Astrocyte of the spinal cord (primary cell): ENCODE results near the gene ARHGEF1.

ENCODE experiments used
- DNase-seq: peaks from one replicate; pipeline ENCODE4 v3.0.0; 2011; ENCODE audit warnings: low read depth, low spot score
- H3K4me3 ChIP-seq: 2 replicates; pipeline ENCODE4 v1.5.1; 2011; ENCODE audit warnings: low read depth, mild to moderate bottlenecking, low read length, moderate library complexity
- in situ Hi-C: cut with HindIII; loops from 2 replicates; pipeline ENCODE4 v1.10.0; 2017; ENCODE audit warnings: low sequenced_read_pairs
- TF ChIP-seq, protein P1 (sequence below): IDR thresholded peaks from 2 replicates; pipeline ENCODE4 v1.5.1; 2012; ENCODE audit warnings: low read depth, mild to moderate bottlenecking, low read length, inconsistent platforms

The ARHGEF1 gene, protein sequence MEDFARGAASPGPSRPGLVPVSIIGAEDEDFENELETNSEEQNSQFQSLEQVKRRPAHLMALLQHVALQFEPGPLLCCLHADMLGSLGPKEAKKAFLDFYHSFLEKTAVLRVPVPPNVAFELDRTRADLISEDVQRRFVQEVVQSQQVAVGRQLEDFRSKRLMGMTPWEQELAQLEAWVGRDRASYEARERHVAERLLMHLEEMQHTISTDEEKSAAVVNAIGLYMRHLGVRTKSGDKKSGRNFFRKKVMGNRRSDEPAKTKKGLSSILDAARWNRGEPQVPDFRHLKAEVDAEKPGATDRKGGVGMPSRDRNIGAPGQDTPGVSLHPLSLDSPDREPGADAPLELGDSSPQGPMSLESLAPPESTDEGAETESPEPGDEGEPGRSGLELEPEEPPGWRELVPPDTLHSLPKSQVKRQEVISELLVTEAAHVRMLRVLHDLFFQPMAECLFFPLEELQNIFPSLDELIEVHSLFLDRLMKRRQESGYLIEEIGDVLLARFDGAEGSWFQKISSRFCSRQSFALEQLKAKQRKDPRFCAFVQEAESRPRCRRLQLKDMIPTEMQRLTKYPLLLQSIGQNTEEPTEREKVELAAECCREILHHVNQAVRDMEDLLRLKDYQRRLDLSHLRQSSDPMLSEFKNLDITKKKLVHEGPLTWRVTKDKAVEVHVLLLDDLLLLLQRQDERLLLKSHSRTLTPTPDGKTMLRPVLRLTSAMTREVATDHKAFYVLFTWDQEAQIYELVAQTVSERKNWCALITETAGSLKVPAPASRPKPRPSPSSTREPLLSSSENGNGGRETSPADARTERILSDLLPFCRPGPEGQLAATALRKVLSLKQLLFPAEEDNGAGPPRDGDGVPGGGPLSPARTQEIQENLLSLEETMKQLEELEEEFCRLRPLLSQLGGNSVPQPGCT

DNA sequence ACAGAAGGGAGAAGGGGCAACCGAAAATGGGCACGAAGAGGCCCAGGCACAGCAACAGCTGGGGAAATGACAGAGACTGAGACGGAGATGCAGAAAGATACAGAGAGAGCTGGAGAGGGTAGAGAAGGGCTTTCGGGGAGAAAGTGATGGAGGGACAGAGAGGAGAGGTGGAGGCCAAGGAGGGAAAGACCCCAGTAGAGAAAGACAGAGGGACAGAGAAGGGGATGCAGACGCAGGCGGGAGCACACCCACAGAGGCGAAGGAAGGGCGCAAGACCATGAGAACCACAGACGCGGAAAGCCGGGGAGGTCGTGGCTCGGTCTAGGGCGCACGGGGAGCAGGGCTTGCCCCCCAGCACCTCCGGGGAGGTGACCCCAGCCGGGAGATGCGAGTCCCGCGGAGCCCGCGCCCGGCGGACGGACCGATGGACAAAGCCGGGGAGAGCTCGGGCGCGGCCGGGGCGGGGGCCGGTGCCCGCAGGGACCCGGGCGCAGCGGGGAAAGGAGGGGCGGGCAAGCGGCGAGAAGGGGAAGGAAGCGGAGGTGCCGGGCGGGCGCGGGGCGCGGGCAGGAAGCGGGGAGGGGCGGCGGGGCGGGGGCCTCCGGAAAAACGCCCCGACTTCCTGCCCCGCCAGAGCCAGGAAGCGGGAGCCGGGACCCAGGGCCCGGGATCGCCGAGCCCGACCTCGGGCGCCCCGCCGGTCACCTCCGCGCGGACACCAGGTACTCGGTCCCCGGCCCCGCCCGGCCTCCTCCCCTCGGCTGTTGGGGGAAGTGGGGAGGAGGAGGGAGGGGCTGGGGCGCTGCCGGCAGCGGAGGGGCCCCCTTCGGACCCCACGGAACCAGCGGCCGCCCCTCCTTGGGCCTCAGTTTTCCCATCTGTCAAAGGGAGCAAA, at the start of gene ARHGEF1:
Gene ARHGEF1, plus strand, starts transcription at position 617 of the 895 bp plus-strand sequence. CDS start 4,899 bp downstream, outside the sequence.
- in situ Hi-C loops: no loop called here
- H3K4me3 ChIP-seq: peak within 1 kb of the TSS; percentile 86
- DNase-seq: no peak
- TF ChIP-seq, protein P1, sequence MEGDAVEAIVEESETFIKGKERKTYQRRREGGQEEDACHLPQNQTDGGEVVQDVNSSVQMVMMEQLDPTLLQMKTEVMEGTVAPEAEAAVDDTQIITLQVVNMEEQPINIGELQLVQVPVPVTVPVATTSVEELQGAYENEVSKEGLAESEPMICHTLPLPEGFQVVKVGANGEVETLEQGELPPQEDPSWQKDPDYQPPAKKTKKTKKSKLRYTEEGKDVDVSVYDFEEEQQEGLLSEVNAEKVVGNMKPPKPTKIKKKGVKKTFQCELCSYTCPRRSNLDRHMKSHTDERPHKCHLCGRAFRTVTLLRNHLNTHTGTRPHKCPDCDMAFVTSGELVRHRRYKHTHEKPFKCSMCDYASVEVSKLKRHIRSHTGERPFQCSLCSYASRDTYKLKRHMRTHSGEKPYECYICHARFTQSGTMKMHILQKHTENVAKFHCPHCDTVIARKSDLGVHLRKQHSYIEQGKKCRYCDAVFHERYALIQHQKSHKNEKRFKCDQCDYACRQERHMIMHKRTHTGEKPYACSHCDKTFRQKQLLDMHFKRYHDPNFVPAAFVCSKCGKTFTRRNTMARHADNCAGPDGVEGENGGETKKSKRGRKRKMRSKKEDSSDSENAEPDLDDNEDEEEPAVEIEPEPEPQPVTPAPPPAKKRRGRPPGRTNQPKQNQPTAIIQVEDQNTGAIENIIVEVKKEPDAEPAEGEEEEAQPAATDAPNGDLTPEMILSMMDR: no peak

DNA sequence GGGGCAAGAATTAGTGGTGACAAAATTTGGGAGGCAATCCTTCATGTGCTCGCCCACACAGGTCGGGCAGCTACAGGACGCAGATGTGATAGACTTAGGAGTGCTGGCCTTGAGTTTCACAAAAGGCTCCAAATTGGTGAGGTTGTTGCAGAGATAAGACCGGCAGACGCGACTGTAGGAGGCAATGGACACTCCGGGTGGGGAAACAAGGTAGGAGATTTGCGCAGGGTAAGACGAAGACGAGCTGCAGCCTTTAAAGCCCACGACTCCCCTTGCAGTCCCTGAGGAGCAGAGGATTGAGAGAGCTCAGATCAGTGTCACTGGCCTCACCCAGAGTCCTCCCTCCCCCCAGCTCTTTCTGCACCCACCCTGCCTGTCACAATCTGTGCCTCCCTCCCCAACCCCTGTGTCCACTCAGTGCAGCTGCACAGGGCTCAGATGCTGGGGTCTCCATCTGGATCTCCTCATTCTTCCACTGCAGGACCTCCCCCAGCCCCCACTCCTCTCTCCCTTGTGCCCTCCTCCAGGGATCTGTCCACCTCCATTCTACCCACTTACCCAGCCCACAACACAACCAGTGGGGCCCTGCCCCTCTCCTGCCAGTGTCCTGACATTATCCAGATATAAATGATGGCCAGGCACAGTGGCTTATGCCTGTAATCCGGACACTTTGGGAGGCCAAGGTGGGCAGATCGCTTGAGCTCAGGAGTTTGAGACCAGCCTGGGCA, 44.8 kb upstream of the ARHGEF1 start:
- in situ Hi-C loops: no loop called here
- TF ChIP-seq, protein P1: no peak
- DNase-seq: no peak
- no peak overlapping the region for H3K4me3 ChIP-seq

DNA sequence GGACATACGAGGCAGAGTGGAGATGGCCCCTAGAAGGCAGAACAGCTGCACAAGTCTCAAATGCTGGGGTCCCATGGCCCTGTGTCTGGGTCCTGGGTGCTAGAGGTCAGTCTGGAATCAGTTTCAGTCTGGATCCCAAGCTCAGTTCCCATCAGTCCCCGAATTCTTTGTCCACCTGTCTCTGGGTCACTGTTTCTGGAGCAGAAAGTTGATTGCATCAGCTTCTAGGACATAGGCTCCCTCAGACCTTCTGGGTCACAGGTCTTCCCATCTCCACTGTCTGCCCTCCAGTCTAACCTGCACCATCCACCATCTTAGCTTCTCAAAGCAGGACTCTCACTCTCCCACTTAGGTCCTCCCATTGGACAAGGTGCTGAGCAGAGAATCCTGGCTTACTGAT, 43.8 kb upstream of the ARHGEF1 start:
- H3K4me3 ChIP-seq: no peak overlapping the region
- TF ChIP-seq, protein P1: no peak
- no peak for DNase-seq
- in situ Hi-C loops: no loop called here

DNA sequence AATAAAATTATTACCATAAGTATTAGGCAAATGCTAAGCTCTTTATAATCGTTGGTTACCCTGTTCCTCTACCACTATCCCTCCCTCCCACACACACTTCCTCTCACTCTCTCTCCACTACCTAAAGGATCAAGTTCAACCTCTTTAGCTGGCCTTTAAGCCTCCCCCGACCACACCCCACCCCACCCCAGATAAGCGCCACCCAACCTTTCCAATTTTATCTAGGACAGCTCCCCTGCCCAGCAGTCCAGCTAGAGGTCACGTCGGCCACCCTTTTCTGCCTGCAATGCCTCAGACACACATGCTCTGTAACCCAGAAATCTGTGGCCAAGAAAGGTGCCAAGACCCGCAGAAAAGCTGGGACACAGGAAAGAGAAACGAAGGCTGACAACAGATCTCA, 39.6 kb upstream of the ARHGEF1 start:
- TF ChIP-seq, protein P1: no peak
- H3K4me3 ChIP-seq: no peak overlapping the region
- no peak for DNase-seq
- in situ Hi-C loops: no loop called here

DNA sequence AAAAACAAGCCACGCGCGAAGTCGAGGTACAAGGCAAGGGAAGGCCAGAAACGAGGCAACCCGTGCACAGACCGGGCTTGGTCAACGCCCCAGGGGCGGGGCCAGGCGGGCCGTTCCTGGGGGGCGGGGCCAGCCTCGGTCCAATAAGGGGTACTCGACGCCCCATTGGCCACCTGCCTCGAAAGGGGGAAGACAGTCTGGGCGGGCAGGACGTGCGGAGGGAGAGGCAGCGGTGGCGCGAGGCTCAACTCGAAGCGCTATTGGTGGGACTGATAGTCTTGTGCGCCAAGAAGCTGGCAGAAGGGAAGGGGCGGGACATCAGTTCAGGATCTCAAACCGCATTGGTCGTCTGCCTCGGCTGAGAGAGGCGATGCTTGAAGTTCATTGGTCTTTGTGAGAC, 38.4 kb upstream of the ARHGEF1 start, which contains the start of gene LYPD4:
Gene LYPD4, minus strand, starts transcription at position 83 of the 400 bp plus-strand sequence. CDS start 5,398 bp downstream, outside the sequence.
- TF ChIP-seq, protein P1: no peak
- in situ Hi-C loops: no loop called here

DNA sequence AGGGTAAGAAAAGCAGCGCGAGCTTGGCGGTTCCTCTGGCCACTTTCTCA, 38.2 kb upstream of the ARHGEF1 start, which contains the start of gene DMRTC2:
Gene DMRTC2, plus strand, starts transcription at position 42 of the 50 bp plus-strand sequence. CDS start 2,387 bp downstream, outside the sequence.
- in situ Hi-C loops: no loop called here
- H3K4me3 ChIP-seq: no peak within 1 kb of the TSS
- TF ChIP-seq, protein P1: no peak
- DNase-seq: no peak

More for the DNA sequence above, 38.4 kb upstream of the ARHGEF1 start, which contains the start of gene LYPD4:
- no peak within 1 kb of the TSS for H3K4me3 ChIP-seq
- DNase-seq: no peak
